Body of pancreas (tissue), 4 donors: ENCODE data around the gene PLEKHA8. TPM values are rescaled to one million over a fixed set of nuclear protein-coding genes. Genes with fewer than 3 reads are reported as not detected.

ENCODE experiments used
- ATAC-seq: fragments of 150-250 bp; one replicate; pipeline ENCODE4 v1.9.1; 2016
- DNase-seq, 4 donors: peaks; one replicate each; pipeline ENCODE4 v3.0.0-alpha.2; 2019
- H3K27ac ChIP-seq, 4 donors: fragments of 200-600 bp; sonication (generic); 1 replicate in 3 of 4; 2 replicates in 1 of 4; pipeline versions ENCODE4 v1.5.1 to v1.6.1; 2016 to 2019; ENCODE audit warnings: mild to moderate bottlenecking in 1 of 4, mixed read lengths in 1 of 4, moderate library complexity in 1 of 4
- H3K27me3 ChIP-seq, 2 donors: fragments of 200-600 bp; sonication (generic); one replicate each; pipeline ENCODE4 v1.6.0; 2016; ENCODE audit warnings: mild to moderate bottlenecking in 1 of 2
- H3K36me3 ChIP-seq, 2 donors: fragments of 200-600 bp; sonication (generic); replicated peaks in 1 of 2; 2 replicates each; pipeline ENCODE4 v1.5.1; 2016; ENCODE audit warnings: low read depth in 2 of 2; ENCODE audit not compliant: insufficient read depth in 1 of 2
- H3K4me1 ChIP-seq: fragments of 200-600 bp; sonication (generic); one replicate; pipeline ENCODE4 v1.6.0; 2016
- H3K4me3 ChIP-seq, 2 donors: fragments of 200-600 bp; sonication (generic); 1 replicate in 1 of 2; 2 replicates in 1 of 2; pipeline ENCODE4 v1.5.1; 2016 to 2019
- H3K9me3 ChIP-seq, 3 donors: fragments of 200-600 bp; sonication (generic); 1 replicate in 2 of 3; 2 replicates in 1 of 3; pipeline ENCODE4 v1.5.1; 2016
- CTCF ChIP-seq, 7 experiments: fragments of 450-650 bp in 4 of 7; fragments of 200-600 bp in 3 of 7; sonication (generic) in 3 of 7; IDR thresholded peaks; one replicate each; pipeline ENCODE4 v1.5.1; 2016 to 2019; ENCODE audit warnings: antibody characterized with exemption in 7 of 7
- POLR2A ChIP-seq, 3 donors: fragments of 450-650 bp; IDR thresholded peaks; one replicate each; pipeline ENCODE4 v1.6.1; 2016; ENCODE audit warnings: antibody characterized with exemption in 3 of 3, mild to moderate bottlenecking in 2 of 3
- WGBS, 2 donors: methylation state at CpG; one replicate each; pipeline ENCODE4 v1.1.5; 2017; 5-methylcytosine and 5-hydroxymethylcytosine counted together
- intact Hi-C: fragments of 100-400 bp; cut with DNase I; formaldehyde crosslinking; loops from one replicate; pipeline ENCODE4 v1.15.1; 2023
- total RNA-seq, 2 donors: library from RNA; depleted of rRNA; stranded (reverse); fragments of >200 nt; gene quantifications; one replicate each; pipeline ENCODE4 v1.1.0, GENCODE V29; 2016

The PLEKHA8 gene
- total RNA-seq, 2 donors from 2014 or later: 6.7 to 8.2 TPM

DNA sequence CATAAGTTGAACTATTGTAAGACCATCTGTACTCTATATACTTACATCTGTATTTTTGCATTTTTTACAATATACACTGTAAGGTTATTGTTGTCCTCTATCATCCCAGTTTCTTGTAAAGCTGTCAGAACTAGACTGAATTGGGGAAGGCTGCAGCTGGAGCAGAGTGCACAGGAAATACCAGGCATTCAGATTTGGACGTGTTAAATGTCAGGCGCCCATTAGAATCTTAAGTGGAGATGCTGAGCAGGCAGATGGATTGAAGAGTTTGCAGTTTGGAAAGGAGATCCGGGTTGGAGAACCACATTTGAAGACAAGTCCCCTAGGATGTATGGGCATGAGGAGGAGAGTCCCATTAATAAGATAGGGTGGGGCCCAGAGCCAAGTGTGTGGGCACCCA is 147.0 kb downstream of the PLEKHA8 start:
- 63 to 71% methylated on average over 3 of the region's 3 CpGs for WGBS, 2 donors
- DNase-seq (no peak), ATAC-seq (no peak)
- Histone ChIP-seq H3K4me1 (peaks cover 48% of the 10 kb centered on the region), H3K9me3 (no peaks in the 10 kb centered on the region), H3K27ac (no peak overlapping the region), H3K27me3 (no peaks in the 10 kb centered on the region), H3K4me3 (no peak overlapping the region), H3K36me3 (no peaks in the 10 kb centered on the region)
- intact Hi-C loops: no loop called here
- no peak for TF ChIP-seq CTCF (IDR thresholded peaks at IDR 0.05)
- no peak for TF ChIP-seq POLR2A (IDR thresholded peaks at IDR 0.05)

- H3K36me3 ChIP-seq: no peaks in the 10 kb centered on the region
- TF ChIP-seq CTCF (IDR thresholded peaks at IDR 0.05) (no peak), POLR2A (IDR thresholded peaks at IDR 0.05) (no peak)
- intact Hi-C loops: no loop called here
- ATAC-seq (no peak), DNase-seq (no peak)
- no peak overlapping the region for H3K4me3 ChIP-seq
- H3K4me1 ChIP-seq: peaks cover 48% of the 10 kb centered on the region
- H3K9me3 ChIP-seq: no peaks in the 10 kb centered on the region
- no peaks in the 10 kb centered on the region for H3K27me3 ChIP-seq
- 92 to 95% methylated on average over 7 of the region's 7 CpGs for WGBS, 2 donors
- no peak overlapping the region for H3K27ac ChIP-seq
These were observed 147.5 kb downstream of the PLEKHA8 start for GRCh38 chr7:30175636-30176147.

DNA sequence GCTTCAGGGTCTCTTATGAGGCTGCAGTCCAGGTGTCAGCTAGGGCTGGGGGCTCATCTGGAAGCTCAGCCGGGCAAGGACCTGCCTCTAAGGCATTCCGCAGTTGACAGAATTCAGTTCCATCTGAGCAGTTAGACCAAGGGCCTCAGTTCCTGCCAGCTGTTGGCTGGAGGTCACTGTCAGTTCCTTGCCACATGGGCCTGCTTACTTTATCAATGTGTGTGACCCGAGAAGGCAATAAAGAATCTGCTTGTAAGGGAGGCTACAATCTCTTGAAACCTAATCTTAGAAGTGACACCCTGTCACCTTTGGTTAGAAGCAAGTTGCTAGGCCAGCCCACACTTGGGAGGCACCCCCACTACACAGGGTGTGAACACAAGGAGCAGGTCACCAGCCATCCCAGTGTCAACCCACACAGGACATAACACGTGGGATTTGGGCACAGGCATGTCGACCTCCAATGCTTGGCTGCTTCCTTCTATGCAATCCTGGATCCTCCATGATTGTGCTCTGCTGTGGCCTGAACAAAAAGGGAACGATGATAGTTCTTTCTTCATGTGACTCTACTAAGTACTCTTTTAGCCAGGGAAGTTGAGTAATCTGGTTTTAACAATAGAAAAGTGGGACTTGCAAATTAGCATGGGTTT is 148.4 kb downstream of the PLEKHA8 start:
- H3K4me1 ChIP-seq: peaks cover 50% of the 10 kb centered on the region
- H3K27me3 ChIP-seq: no peaks in the 10 kb centered on the region
- ATAC-seq (no peak), DNase-seq (no peak)
- no peaks in the 10 kb centered on the region for H3K9me3 ChIP-seq
- intact Hi-C loops: no loop called here
- no peaks in the 10 kb centered on the region for H3K36me3 ChIP-seq
- TF ChIP-seq CTCF (IDR thresholded peaks at IDR 0.05) (no peak), POLR2A (IDR thresholded peaks at IDR 0.05) (no peak)
- 85 to 93% methylated on average over 6 of the region's 6 CpGs for WGBS, 2 donors
- no peak overlapping the region for H3K27ac ChIP-seq
- H3K4me3 ChIP-seq: no peak overlapping the region

- Histone ChIP-seq H3K27ac (no peak overlapping the region), H3K36me3 (no peaks in the 10 kb centered on the region), H3K27me3 (no peaks in the 10 kb centered on the region), H3K4me3 (no peak overlapping the region), H3K4me1 (peaks cover 54% of the 10 kb centered on the region), H3K9me3 (no peaks in the 10 kb centered on the region)
- ATAC-seq: no peak
- WGBS, 2 donors: 78 to 79% methylated on average over 4 to 5 of the region's 5 CpGs
- DNase-seq: no peak
- TF ChIP-seq POLR2A (IDR thresholded peaks at IDR 0.05) (no peak), CTCF (IDR thresholded peaks at IDR 0.05) (no peak)
- intact Hi-C loops: no loop called here
These were observed 149.0 kb downstream of the PLEKHA8 start for GRCh38 chr7:30177186-30177585.

DNA sequence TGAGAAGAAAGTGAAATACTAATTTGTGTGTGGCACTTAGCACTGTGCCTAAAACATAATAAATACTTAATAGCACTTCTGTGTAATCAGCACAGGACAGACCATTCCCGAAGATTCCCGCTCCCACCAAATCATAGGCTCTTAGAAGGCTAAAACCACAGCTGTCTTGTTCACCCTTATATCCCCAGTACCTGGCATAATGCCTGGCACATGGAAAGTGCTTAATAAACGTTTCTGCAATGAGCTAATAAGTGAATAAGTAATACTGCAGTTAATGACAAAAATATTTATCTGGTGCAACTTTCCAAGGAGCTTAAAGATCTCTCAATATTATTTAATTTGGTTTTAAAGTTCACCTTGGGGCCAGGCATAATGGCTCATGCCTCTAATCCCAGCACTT is 149.8 kb downstream of the PLEKHA8 start:
- Histone ChIP-seq H3K36me3 (no peaks in the 10 kb centered on the region), H3K27ac (no peak overlapping the region), H3K4me1 (peaks cover 54% of the 10 kb centered on the region), H3K9me3 (no peaks in the 10 kb centered on the region), H3K27me3 (no peaks in the 10 kb centered on the region), H3K4me3 (no peak overlapping the region)
- ATAC-seq (no peak), DNase-seq (no peak)
- intact Hi-C loops: no loop called here
- no peak for TF ChIP-seq CTCF (IDR thresholded peaks at IDR 0.05)
- no peak for TF ChIP-seq POLR2A (IDR thresholded peaks at IDR 0.05)
- WGBS, 2 donors: 37 to 44% methylated on average over 3 of the region's 3 CpGs
